GM12865 (cell line): ENCODE results near the gene LPP.

Experiments
- DNase-seq: peaks from one replicate; pipeline ENCODE4 v3.0.0; 2010; ENCODE audit warnings: low read depth
- H3K4me3 ChIP-seq: 2 replicates; pipeline ENCODE4 v1.5.1; 2011; ENCODE audit warnings: mild to moderate bottlenecking, low read depth, low read length, control low read depth
- TF ChIP-seq, protein P1 (sequence below): IDR thresholded peaks from 2 replicates; pipeline ENCODE4 v1.5.1; 2011; ENCODE audit warnings: low read length, control low read depth, low read depth, inconsistent platforms; ENCODE audit not compliant: insufficient read depth; ENCODE audit errors: missing control alignments

LPP gene

GRCh38 chr3:188884299-188885043 lies 730.5 kb downstream of the LPP start:
- DNase-seq = no peak
- H3K4me3 ChIP-seq = no peak overlapping the region
- TF ChIP-seq, protein P1, sequence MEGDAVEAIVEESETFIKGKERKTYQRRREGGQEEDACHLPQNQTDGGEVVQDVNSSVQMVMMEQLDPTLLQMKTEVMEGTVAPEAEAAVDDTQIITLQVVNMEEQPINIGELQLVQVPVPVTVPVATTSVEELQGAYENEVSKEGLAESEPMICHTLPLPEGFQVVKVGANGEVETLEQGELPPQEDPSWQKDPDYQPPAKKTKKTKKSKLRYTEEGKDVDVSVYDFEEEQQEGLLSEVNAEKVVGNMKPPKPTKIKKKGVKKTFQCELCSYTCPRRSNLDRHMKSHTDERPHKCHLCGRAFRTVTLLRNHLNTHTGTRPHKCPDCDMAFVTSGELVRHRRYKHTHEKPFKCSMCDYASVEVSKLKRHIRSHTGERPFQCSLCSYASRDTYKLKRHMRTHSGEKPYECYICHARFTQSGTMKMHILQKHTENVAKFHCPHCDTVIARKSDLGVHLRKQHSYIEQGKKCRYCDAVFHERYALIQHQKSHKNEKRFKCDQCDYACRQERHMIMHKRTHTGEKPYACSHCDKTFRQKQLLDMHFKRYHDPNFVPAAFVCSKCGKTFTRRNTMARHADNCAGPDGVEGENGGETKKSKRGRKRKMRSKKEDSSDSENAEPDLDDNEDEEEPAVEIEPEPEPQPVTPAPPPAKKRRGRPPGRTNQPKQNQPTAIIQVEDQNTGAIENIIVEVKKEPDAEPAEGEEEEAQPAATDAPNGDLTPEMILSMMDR = no peak

DNA sequence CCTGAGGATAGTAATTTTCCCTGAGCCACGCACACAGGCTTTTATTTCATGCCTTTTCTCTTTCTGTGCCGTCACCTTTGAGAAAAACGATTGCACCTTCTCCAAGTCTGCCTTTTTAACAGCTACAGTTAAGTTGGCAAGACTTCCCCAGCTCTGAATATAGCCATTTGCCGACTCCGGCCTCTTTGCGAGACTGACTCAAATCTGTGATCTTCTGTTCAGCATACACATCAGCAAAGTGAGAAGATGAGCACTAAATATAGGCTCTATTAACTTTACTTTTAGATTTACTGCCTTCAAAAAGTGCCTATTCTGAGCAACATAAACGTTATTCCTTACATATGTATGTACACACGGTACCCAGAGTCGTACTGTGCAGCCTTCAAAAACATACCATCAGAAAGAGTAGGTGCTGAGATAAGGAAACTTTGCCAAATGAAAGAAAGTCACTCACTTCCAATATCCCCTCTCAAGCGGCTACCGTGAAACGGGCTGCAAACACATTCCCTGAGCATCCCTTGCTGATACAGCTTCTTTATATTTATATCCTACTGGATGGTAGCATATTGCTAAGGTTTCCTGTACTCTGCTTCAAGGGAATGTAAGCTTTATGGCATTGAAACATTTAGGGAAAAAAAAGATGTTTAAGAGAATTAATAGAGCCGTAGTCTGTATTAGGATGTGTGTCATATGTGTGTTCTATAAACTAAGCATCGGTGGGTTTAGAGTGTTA lies 734.5 kb downstream of the LPP start:
- no peak for DNase-seq
- TF ChIP-seq, protein P1 = no peak
- H3K4me3 ChIP-seq = no peak overlapping the region

DNA sequence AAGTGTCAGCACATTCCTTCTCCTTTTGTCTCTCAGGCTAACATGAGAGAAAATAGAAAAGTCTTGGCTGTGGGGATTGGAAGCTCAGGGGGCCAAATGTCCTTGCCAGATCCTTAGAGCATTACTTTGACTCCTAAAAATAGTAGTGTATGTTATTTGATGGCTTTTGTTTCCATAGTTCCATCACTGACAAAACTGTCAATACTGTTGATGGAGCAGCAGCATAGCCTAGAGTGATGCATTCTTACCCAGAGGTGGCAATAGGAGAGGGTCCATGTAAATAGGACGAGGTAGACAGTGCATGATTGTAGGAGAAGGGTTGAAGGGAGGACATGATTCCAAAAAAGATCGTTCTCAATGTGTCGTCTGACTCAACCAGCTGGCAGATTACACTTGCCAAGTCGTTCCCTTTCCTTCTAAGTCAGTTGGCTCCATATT lies 735.1 kb downstream of the LPP start:
- no peak for DNase-seq
- no peak overlapping the region for H3K4me3 ChIP-seq
- TF ChIP-seq, protein P1 = no peak

GRCh38 chr3:188890572-188891270 lies 736.8 kb downstream of the LPP start:
- DNase-seq = no peak
- H3K4me3 ChIP-seq = no peak overlapping the region
- TF ChIP-seq, protein P1 = no peak

DNA sequence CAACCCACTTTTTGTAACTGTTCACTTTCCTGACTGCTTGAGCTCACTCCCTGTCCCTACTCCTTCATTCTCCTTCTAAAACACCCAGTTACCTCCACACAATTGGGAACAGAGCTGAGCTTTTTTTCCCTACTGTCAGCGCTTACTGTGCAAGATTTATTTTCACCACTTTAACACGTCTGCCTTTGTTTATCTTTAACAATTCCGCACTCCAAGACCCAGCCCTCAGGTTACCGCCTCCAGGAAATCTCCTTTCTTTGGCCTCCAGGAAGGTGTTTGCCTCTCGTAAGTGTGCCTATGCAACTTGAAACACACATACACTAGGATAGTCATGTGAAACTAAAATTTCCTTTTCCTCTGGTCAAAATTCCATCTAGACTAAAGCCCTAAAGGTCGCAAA lies 745.9 kb downstream of the LPP start:
- H3K4me3 ChIP-seq = no peak overlapping the region
- DNase-seq = no peak
- TF ChIP-seq, protein P1 = no peak

DNA sequence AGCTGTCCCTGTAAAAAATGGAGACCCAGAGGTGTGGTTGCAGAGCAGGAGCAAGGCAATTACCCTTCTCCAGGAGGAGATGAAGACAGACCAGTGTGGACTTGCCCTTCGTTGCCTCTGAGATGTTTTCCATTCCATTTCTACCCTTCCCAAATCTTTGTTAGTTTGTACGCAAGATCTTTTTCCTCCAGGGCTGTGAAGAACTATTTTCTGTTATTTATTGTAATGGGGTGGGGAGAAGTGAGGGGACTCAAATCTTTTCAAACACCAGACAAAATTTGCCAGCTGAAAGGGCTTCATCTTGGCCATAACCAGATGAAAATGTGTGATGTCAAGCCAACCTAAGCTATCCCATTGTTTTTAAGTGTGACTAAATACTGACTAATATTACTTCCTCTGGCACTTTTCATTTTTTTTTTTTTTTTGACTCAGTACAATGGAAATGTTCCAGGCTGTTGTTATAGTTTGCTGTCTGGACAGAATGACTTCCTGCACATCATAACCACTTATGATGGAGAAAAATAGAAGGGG lies 746.5 kb downstream of the LPP start:
- no peak overlapping the region for H3K4me3 ChIP-seq
- no peak for DNase-seq

More for the DNA sequence above, 746.5 kb downstream of the LPP start:
- TF ChIP-seq, protein P1 = no peak
